Ishikawa (cell line): ENCODE data around the gene PHF23.

ENCODE experiments used
- CEBPB ChIP-seq: IDR thresholded peaks from 2 replicates; pipeline ENCODE4 v1.6.1; 2012
- CREB1 ChIP-seq: IDR thresholded peaks from 2 replicates; pipeline ENCODE4 v1.6.1; 2012; ENCODE audit warnings: low read depth
- EGR1 ChIP-seq: IDR thresholded peaks from 2 replicates; pipeline ENCODE4 v1.6.1; 2012
- EP300 ChIP-seq: IDR thresholded peaks from 2 replicates; pipeline ENCODE4 v1.6.1; 2012; ENCODE audit warnings: borderline replicate concordance
- FOXM1 ChIP-seq: IDR thresholded peaks from 2 replicates; pipeline ENCODE4 v1.6.1; 2012; ENCODE audit warnings: low read depth, borderline replicate concordance
- NFIC ChIP-seq: IDR thresholded peaks from 2 replicates; pipeline ENCODE4 v1.6.1; 2012
- RAD21 ChIP-seq: IDR thresholded peaks from 2 replicates; pipeline ENCODE4 v1.6.1; 2012; ENCODE audit warnings: low read depth
- REST ChIP-seq: IDR thresholded peaks from 2 replicates; pipeline ENCODE4 v1.6.1; 2012; ENCODE audit warnings: low read depth, mild to moderate bottlenecking
- TAF1 ChIP-seq: IDR thresholded peaks from 2 replicates; pipeline ENCODE4 v1.6.1; 2012; ENCODE audit warnings: low read depth, mild to moderate bottlenecking
- TCF12 ChIP-seq: IDR thresholded peaks from 2 replicates; pipeline ENCODE4 v1.6.1; 2012; ENCODE audit warnings: low read depth
- TEAD4 ChIP-seq: IDR thresholded peaks from 2 replicates; pipeline ENCODE4 v1.6.1; 2012
- USF1 ChIP-seq: IDR thresholded peaks from 2 replicates; pipeline ENCODE4 v1.6.1; 2012
- YY1 ChIP-seq: IDR thresholded peaks from 2 replicates; pipeline ENCODE4 v1.6.1; 2012; ENCODE audit warnings: low read depth
- ZBTB7A ChIP-seq: IDR thresholded peaks from 2 replicates; pipeline ENCODE4 v1.6.1; 2012; ENCODE audit warnings: low read depth
- TF ChIP-seq, protein P1 (sequence below): IDR thresholded peaks from 2 replicates; pipeline ENCODE4 v1.6.1; 2012

Gene PHF23

GRCh38 chr17:7219229-7219811 lies 19.9 kb downstream of the PHF23 start:
- TF ChIP-seq YY1 (no peak), NFIC (no peak)

DNA sequence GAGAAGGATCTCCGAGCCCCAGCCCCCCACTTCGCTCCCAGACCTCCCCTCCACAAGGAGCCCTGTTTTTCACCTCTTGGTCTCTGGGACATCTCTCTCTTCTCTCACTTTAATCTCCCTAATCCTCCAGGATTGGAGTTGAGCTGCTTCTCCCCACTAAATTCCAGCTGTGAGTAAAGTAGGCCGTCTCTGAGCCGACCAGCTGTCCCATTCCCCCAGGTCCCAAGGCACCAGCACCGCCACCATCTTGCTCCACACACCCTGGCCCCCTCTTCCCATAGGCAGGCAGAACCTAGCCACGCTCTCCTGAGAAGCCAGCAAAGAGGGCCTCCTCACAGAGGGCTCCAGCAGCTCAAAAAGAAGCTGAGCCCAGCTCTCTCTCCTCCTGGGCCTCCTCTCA lies 20.5 kb downstream of the PHF23 start:
- TF ChIP-seq REST (no peak), EGR1 (no peak)

- no peak for TF ChIP-seq FOXM1
- TF ChIP-seq NFIC, result no peak
- TF ChIP-seq ZBTB7A, result no peak
- no peak for TF ChIP-seq REST
- no peak for TF ChIP-seq TCF12
- no peak for TF ChIP-seq RAD21
- TF ChIP-seq CEBPB, result no peak
Observed at GRCh38 chr17:7218166-7218565, 21.1 kb downstream of the PHF23 start.

- TF ChIP-seq EGR1 (no peak), TCF12 (no peak), YY1 (no peak)
Observed at GRCh38 chr17:7217113-7217987, 21.9 kb downstream of the PHF23 start.

DNA sequence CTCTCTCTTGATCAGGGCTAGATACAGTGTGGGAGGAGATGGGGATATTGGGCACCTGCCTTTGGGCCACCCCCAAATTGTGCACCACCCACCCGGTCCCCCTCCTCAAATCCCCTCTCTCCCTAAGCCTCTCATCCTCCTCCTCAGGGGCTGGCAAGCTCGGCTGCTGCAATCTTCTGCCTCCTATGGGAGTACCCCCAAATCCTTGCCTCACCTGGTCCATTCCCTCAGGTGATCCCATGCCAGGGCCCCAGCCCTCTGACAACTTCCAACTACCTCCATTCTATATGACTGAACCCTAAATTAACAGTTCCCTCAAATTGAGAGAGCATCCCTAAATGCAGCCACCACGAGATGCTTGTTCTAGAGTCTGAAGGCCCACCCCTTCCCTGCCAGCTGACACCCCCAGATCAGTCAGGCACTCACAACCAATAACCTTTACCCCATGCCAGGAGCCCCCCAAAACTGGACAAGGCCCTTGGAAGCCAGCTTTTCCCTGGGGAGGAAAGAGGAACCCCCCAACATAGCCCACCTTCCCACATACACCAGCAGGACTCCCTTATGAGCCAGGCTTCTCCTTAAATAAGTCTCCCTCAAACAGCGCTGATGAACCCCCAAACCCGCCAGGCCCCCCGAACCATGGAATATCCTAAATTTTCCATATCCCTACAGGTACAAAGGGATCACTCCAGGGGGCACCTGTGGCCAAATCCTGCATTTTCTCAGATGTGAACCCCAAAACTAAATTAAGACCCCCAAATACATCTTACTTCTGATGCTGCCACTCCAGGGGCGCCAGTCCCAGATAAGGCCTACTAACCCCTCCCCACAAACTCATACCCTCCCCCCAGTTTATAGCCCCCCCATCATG lies 22.8 kb downstream of the PHF23 start:
- TF ChIP-seq, protein P1, sequence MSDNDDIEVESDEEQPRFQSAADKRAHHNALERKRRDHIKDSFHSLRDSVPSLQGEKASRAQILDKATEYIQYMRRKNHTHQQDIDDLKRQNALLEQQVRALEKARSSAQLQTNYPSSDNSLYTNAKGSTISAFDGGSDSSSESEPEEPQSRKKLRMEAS, result no peak
- TF ChIP-seq USF1 (no peak), TCF12 (no peak), CEBPB (no peak), TEAD4 (no peak), TAF1 (no peak), CREB1 (no peak), REST (no peak), EP300 (no peak), YY1 (no peak)
